Peyer's patch (tissue), 4 donors: ENCODE data around the gene SNRK. TPM values are rescaled to one million over a fixed set of nuclear protein-coding genes. Genes with fewer than 3 reads are reported as not detected.

Source experiments
- DNase-seq, 3 donors: peaks; one replicate each; pipeline ENCODE4 v3.0.0-alpha.2; 2017 to 2019
- H3K27ac ChIP-seq, 4 donors: fragments of 200-600 bp; sonication (generic); one replicate each; pipeline ENCODE4 v1.5.1; 2016 to 2019
- H3K27me3 ChIP-seq, 2 donors: fragments of 200-600 bp; sonication (generic); one replicate each; pipeline ENCODE4 v1.5.1; 2019
- H3K36me3 ChIP-seq, 3 donors: fragments of 200-600 bp; sonication (generic); one replicate each; pipeline ENCODE4 v1.5.1; 2016 to 2019
- H3K4me1 ChIP-seq, 4 donors: fragments of 200-600 bp; sonication (generic); one replicate each; pipeline ENCODE4 v1.5.1; 2016 to 2019
- H3K4me3 ChIP-seq, 4 donors: fragments of 200-600 bp; sonication (generic); 1 replicate in 3 of 4; 2 replicates in 1 of 4; pipeline ENCODE4 v1.5.1; 2016 to 2019; ENCODE audit warnings: mild to moderate bottlenecking in 1 of 4
- H3K9me3 ChIP-seq, 4 donors: fragments of 200-600 bp; sonication (generic); one replicate each; pipeline ENCODE4 v1.5.1; 2016 to 2019; ENCODE audit warnings: mild to moderate bottlenecking in 1 of 4
- CTCF ChIP-seq, 6 experiments: fragments of 450-650 bp in 4 of 6; fragments of 200-600 bp in 2 of 6; sonication (generic) in 1 of 6; IDR thresholded peaks; one replicate each; pipeline ENCODE4 v1.5.1; 2017 to 2019; ENCODE audit warnings: antibody characterized with exemption in 6 of 6, mild to moderate bottlenecking in 3 of 6, moderate library complexity in 1 of 6
- POLR2A ChIP-seq, 2 donors: fragments of 450-650 bp; IDR thresholded peaks; one replicate each; pipeline ENCODE4 v1.5.1; 2017; ENCODE audit warnings: antibody characterized with exemption in 2 of 2, mild to moderate bottlenecking in 2 of 2, moderate library complexity in 2 of 2
- total RNA-seq, 4 donors: library from RNA; depleted of rRNA; stranded (reverse); fragments of >200 nt; gene quantifications; one replicate each; pipeline ENCODE4 v1.1.0, GENCODE V29; 2016

Gene SNRK
- total RNA-seq, 4 donors from 2014 or later = 48.7 to 69.4 (median 56.7) TPM

DNA sequence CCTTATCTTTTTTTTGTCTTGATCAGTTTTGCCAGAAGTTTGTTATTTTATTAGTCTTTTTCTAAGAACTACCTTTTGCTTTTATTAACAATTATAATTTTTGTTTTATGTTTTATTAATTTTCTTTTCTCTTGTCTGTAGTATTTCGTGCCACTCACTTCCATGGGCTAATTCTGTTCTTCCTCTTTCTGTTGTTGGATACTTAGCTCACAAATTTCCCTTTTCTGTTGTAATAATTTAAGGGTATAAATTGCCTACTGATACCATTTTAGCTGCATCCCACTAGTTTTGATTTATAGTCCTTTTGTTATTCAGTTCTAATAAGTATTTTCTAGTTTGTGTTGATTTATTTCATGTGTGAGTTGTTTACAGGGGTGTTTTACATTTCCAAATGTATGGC lies 48.6 kb downstream of the SNRK start:
- H3K36me3 ChIP-seq = peaks cover 0 to 72% (median 0%) of the 10 kb centered on the region in 3 donors
- no peak for DNase-seq
- no peaks in the 10 kb centered on the region for H3K4me1 ChIP-seq
- peaks cover 0 to 29% (median 4%) of the 10 kb centered on the region in 4 donors for H3K9me3 ChIP-seq
- H3K27ac ChIP-seq = no peak overlapping the region
- no peak overlapping the region for H3K4me3 ChIP-seq
- no peaks in the 10 kb centered on the region for H3K27me3 ChIP-seq
- no peak for TF ChIP-seq CTCF (IDR thresholded peaks at IDR 0.05)
- no peak for TF ChIP-seq POLR2A (IDR thresholded peaks at IDR 0.05)

DNA sequence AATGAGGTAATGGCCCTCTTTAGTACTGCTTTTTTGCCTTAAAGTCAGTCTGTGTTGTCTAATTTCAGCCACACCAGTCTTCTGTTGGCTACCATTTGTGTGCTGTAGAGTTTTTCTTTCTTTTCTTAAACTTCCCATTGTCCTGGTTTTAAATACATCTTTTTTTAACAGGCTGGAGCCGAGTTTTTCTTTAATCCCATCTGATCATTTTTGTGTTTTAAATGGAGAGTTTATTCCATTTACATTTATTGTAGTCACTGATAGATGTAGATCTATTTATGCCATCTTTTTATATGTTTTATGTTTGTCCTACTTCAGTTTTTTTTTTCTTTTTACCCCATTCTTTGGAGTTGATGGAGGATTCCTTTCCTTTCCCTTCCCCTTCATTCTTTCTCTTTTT lies 49.5 kb downstream of the SNRK start:
- Histone ChIP-seq H3K36me3 (peaks cover 0 to 80% (median 0%) of the 10 kb centered on the region in 3 donors), H3K4me1 (no peaks in the 10 kb centered on the region), H3K9me3 (peaks cover 0 to 29% (median 4%) of the 10 kb centered on the region in 4 donors), H3K27me3 (no peaks in the 10 kb centered on the region), H3K4me3 (no peak overlapping the region), H3K27ac (no peak overlapping the region)
- DNase-seq = no peak
- no peak for TF ChIP-seq POLR2A (IDR thresholded peaks at IDR 0.05)
- TF ChIP-seq CTCF (IDR thresholded peaks at IDR 0.05) = no peak

DNA sequence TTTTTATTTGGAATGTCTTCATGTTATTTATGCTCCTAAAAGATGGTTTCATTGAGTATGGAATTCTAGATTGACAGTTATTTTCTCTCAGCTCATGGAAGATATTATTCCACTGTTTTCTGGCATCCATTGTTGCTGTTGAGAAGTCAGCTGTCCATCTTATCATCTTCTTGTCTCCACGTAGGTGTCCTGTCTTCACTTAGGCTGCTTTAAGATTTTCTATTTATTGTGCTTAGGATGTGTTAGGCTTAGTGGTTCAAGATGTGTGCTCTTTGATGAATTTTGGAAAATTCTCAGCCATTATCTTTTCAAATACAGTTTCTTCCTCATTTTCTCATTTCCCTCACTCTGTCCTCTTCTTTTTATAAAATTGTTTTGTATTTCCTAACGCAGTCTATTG lies 52.0 kb downstream of the SNRK start:
- Histone ChIP-seq H3K4me1 (no peaks in the 10 kb centered on the region), H3K36me3 (peaks cover 0 to 94% (median 0%) of the 10 kb centered on the region in 3 donors), H3K27ac (no peak overlapping the region), H3K4me3 (no peak overlapping the region), H3K27me3 (no peaks in the 10 kb centered on the region), H3K9me3 (peaks cover 0 to 29% (median 4%) of the 10 kb centered on the region in 4 donors)
- no peak for TF ChIP-seq CTCF (IDR thresholded peaks at IDR 0.05)
- TF ChIP-seq POLR2A (IDR thresholded peaks at IDR 0.05) = no peak
- DNase-seq = no peak

GRCh38 chr3:43340403-43340802 lies 54.1 kb downstream of the SNRK start:
- Histone ChIP-seq H3K4me1 (no peaks in the 10 kb centered on the region), H3K27me3 (no peaks in the 10 kb centered on the region), H3K27ac (no peak overlapping the region), H3K4me3 (no peak overlapping the region), H3K9me3 (peaks cover 0 to 29% (median 4%) of the 10 kb centered on the region in 4 donors), H3K36me3 (peaks cover 0 to 95% (median 0%) of the 10 kb centered on the region in 3 donors)
- DNase-seq = no peak
- TF ChIP-seq CTCF (IDR thresholded peaks at IDR 0.05) = no peak

DNA sequence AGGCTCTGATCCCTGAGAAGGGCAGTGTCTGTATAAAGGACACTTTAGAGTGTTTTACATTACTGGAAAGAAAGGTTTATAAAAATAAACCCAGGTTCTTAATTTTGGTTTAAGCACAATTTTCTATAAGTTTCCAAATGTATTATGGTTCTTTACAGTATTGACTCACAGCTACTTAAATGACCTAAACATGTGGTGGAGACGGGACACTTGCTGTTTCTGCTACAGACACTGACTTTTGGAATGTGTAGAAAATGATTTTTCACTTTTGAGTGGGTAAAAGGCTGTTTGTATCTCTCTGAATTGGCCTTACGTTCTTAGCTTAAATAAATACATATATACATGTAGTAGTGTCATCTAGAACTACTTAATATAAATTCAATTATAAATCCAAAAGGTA lies 55.4 kb downstream of the SNRK start:
- no peaks in the 10 kb centered on the region for H3K27me3 ChIP-seq
- no peak overlapping the region for H3K4me3 ChIP-seq
- H3K4me1 ChIP-seq = no peaks in the 10 kb centered on the region
- H3K9me3 ChIP-seq = peaks cover 0 to 27% (median 1%) of the 10 kb centered on the region in 4 donors
- H3K36me3 ChIP-seq = peaks cover 0 to 95% (median 0%) of the 10 kb centered on the region in 3 donors
- DNase-seq = no peak
- H3K27ac ChIP-seq = no peak overlapping the region
- no peak for TF ChIP-seq POLR2A (IDR thresholded peaks at IDR 0.05)
- no peak for TF ChIP-seq CTCF (IDR thresholded peaks at IDR 0.05)

DNA sequence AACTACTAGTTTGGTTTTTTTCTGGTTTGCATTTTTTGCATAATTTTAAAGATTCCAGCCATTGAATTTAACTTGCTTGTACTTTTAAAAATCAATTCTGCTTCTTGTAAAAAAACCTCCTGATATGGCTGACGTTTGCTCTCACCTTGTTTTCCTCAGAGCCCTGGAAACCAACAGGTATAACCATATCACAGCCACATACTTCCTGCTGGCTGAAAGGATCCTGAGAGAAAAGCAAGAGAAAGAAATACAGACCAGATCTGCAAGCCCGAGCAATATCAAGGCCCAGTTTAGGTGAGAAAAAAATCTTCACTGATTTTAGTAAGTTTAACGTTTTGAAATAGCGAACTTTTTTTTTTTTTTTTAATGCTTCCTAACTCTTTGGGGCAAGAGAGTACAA lies 56.8 kb downstream of the SNRK start:
- no peak overlapping the region for H3K4me3 ChIP-seq
- H3K9me3 ChIP-seq = peaks cover 0 to 13% (median 0%) of the 10 kb centered on the region in 4 donors
- no peak for DNase-seq
- TF ChIP-seq CTCF (IDR thresholded peaks at IDR 0.05) (no peak), POLR2A (IDR thresholded peaks at IDR 0.05) (no peak)
- H3K4me1 ChIP-seq = no peaks in the 10 kb centered on the region
- H3K36me3 ChIP-seq = peaks cover 0 to 95% (median 0%) of the 10 kb centered on the region in 3 donors
- H3K27me3 ChIP-seq = no peaks in the 10 kb centered on the region
- no peak overlapping the region for H3K27ac ChIP-seq
